HG02623 (cell line): ENCODE data around the gene COMT.
"Not testable (repeated sequence)": the region's sequence is repeated elsewhere in the genome, so short reads cannot be mapped to it uniquely, and the experiment has no call there.

Source experiments
- ATAC-seq: cut with Tn5 transposase; IDR thresholded peaks from one replicate; pipeline ENCODE4 v1.9.1; 2021; ENCODE audit warnings: moderate library complexity; ENCODE audit not compliant: unreplicated experiment

COMT gene

GRCh38 chr22:19907902-19908301, 33.7 kb upstream of the COMT start:
- not testable (repeated sequence) for ATAC-seq

GRCh38 chr22:19909350-19910179, 32.0 kb upstream of the COMT start:
- ATAC-seq: no peak

GRCh38 chr22:19910180-19910744, 31.3 kb upstream of the COMT start:
- ATAC-seq: no peak

- no peak for ATAC-seq
Observed at GRCh38 chr22:19911540-19912270, 29.9 kb upstream of the COMT start.

- ATAC-seq: no peak
Observed at GRCh38 chr22:19912271-19912999, 29.1 kb upstream of the COMT start.

GRCh38 chr22:19913337-19913936, 28.1 kb upstream of the COMT start:
- no peak for ATAC-seq

- ATAC-seq: no peak
Observed at GRCh38 chr22:19914201-19914943, 27.2 kb upstream of the COMT start.

GRCh38 chr22:19915287-19915954, 26.2 kb upstream of the COMT start:
- no peak for ATAC-seq

GRCh38 chr22:19916006-19916405, 25.6 kb upstream of the COMT start:
- no peak for ATAC-seq

GRCh38 chr22:19916941-19917340, 24.6 kb upstream of the COMT start:
- ATAC-seq: no peak

GRCh38 chr22:19917389-19918138, 24.0 kb upstream of the COMT start:
- ATAC-seq: no peak

- no peak for ATAC-seq
Observed at GRCh38 chr22:19918332-19919106, 23.1 kb upstream of the COMT start.

GRCh38 chr22:19919701-19920363, 21.7 kb upstream of the COMT start:
- ATAC-seq: no peak

- no peak for ATAC-seq
Observed at GRCh38 chr22:19921544-19922081, 20.0 kb upstream of the COMT start.

- no peak for ATAC-seq
Observed at GRCh38 chr22:19923914-19924513, 17.6 kb upstream of the COMT start.

GRCh38 chr22:19926028-19926427, 15.5 kb upstream of the COMT start:
- not testable (repeated sequence) for ATAC-seq

GRCh38 chr22:19927696-19928095, 13.9 kb upstream of the COMT start:
- no peak for ATAC-seq
